Measurements from ENCODE around the gene WASF3. TPM values are rescaled to one million over a fixed set of nuclear protein-coding genes. Genes with fewer than 3 reads are reported as not detected.

The WASF3 gene, protein sequence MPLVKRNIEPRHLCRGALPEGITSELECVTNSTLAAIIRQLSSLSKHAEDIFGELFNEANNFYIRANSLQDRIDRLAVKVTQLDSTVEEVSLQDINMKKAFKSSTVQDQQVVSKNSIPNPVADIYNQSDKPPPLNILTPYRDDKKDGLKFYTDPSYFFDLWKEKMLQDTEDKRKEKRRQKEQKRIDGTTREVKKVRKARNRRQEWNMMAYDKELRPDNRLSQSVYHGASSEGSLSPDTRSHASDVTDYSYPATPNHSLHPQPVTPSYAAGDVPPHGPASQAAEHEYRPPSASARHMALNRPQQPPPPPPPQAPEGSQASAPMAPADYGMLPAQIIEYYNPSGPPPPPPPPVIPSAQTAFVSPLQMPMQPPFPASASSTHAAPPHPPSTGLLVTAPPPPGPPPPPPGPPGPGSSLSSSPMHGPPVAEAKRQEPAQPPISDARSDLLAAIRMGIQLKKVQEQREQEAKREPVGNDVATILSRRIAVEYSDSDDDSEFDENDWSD
- total RNA-seq (2014; rRNA removed; shearing (Covaris generic)) = 5.9 and 6.5 TPM in 2 replicates
- 10.9 and 15.7 TPM in 2 replicates for polyA plus RNA-seq (2015; cell fraction: cytosol; rRNA removed)
- polyA plus RNA-seq (2015; cell fraction: nucleus; rRNA removed) = 10.9 and 12.8 TPM in 2 replicates

DNA sequence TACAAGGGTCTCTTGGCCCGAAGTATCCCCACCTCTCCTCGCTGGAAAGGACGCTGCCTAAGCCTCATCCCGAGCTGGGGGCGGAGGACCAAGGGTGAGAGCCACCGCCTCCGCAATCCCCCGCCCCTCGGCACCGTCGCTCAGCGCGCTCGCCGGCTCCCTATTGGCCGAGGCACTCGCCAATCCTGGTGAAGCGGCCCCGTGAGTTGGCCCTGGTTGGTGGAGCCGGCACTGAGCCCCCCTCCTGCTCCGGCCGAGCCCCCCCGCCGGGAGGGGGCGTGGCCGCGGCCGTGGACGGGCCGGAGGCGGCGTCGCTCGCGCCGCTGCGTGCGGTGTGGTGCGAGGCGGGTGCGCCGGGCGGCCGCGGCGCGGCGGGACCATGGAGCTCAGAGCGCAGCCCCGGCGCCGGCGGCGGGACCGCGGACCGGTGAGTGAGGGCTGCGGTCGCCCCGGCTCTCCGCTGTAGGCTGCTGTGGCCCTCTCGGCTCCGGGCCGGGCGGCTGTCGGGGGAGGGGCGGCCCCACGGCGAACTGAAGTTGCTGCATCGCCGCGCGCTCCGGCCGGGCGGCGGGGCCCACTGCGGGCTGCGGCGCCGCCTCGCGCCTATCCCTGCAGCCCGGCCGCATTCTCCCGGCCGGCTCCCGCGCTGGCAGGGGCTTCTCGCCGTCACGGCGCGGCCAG, at the start of gene WASF3:
Gene WASF3 (plus strand): TSS at position 291 of the 681 bp plus-strand sequence. CDS start 84,588 bp downstream, outside the sequence.
- DNase-seq (ENCODE audit: low read depth) = peak; percentile 94

DNA sequence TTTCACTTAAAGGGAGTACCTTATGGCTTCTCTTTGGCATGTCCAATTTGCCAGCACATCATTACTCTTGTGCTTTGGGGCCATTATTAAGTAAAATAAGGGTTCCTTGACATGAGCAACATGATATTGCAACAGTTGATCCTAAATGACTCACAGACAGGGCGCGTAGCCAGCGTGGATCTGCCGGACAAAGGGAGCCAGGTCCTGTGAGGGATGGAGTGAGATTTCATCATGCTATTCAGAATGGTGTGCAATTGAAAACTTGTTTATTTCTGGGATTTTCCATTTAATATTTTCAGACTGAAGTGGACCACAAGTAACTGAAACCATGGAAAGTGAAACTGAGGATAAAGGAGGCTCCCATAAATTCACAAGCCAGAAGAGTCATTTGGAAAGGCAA, 48.6 kb upstream of the WASF3 start:
- DNase-seq (ENCODE audit: low read depth) = peak; percentile 77

DNA sequence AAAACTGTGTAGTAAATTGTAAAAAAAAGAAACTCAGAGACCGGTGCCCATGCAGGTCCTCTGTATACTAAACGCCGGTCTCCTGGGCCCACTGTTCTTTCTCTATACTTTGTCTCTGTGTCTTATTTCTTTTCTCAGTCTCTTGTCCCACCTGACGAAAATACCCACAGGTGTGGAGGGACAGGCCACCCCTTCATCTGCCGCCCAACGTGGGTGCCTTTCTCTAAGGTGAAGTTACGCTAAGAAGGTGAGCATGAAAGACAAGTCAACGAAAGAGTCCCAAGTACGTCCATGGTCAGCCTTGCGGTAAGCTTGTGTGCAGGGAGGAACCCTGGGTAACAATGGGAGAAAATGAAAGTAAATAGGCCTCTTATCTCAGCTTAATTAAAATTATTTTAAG, 48.0 kb upstream of the WASF3 start:
- no peak for DNase-seq (ENCODE audit: low read depth)

DNA sequence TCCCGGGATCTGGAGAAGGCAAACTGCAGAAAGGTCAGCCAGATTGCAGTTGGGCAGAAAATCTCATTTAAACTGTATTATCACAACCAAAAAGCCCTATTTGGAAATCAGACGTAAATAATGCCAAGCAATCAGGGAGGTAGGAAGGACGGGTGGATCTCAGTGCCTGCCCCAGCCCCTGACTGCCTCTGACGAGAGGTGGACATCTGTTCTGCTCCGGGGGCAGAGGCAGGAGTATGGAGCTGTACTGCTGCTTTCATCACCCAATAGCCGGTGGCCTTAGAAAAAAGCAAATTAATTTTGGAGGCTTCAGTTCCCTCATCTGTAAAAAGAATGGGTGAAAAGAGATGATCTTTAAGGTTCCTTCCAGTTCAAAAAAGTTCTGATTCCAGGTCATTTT, 43.6 kb upstream of the WASF3 start:
- DNase-seq (ENCODE audit: low read depth) = no peak

DNA sequence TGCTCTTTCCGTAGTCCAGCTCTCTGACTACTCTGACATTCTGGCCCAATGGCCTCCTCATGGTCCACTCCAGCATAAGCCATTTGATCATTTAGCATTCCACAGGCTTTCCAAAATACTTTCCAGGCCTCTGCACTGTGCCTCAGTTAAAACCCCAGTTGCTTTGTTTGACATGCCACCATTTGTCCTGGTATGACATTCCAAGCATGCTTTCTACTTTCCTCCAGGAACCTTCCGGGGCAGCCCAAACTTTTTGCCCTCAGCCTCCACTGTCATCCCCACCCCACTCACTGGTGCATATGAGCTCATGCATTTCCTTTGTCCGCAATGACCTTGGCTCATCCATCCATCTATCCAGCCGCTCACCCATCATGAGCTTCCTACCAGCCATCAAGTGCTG, 41.8 kb upstream of the WASF3 start:
- DNase-seq (ENCODE audit: low read depth) = no peak

DNA sequence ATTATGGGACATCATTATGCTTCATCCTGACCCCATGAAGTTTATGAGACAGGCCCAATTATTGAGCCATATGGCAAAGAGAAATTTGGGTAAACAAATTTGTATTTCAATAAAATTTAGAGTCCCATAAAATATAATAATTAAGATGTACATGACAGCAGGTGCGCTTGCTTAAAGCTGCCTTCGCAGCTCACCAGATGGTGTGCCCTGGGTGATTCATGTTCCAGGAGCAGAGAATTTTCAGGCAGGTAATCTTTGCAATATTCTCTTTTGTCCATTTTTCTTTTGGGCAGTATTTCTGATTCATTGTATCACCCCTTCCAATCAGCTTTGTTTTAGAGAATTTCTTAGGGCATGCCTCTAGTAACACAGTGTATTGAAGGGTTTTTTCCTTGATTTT, 39.5 kb upstream of the WASF3 start:
- no peak for DNase-seq (ENCODE audit: low read depth)

DNA sequence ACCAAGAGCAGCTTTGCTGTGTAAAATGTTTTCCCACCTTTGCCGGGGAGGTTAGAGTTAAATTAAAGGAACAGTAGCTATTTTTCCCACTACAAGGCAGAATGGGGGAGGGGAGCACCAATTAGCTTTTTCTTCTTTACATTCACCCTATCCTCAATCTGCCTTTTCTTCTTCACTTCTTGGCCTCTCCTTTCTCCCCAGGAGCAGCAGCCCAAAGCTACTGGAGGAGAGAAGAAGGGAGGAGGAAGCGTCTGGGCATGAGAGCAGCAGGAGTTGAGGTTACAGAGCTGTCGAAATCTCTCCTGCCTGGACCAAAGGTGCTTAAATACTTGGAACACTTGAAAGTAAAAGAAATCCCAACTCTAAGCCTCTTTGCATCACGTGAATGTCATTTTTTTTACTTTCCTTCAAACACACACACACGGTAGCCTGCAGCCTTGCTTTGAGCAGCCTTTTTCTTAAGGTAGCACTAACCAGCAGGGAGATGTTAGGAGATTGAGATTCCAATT, 39.0 kb upstream of the WASF3 start:
- DNase-seq (ENCODE audit: low read depth) = no peak

DNA sequence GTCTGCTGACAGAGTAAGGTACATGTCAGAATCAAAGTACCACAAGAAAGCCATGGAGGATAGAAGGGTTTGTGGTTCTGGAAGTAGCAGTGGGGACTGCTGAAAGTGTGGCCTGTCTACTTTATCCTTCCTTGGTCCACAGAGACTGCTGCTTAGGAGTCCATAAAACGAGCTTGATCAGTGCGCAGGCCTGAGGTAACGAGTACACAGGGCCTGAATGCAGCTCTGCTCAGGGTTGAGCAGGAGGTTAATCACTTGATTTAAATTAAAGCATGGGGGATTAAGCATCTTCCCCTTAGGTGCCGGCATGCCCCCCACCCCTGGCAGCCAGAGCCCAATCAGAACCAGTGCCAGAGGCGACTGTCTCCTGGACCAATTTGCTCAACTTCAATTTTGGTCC, 34.9 kb upstream of the WASF3 start:
- no peak for DNase-seq (ENCODE audit: low read depth)

DNA sequence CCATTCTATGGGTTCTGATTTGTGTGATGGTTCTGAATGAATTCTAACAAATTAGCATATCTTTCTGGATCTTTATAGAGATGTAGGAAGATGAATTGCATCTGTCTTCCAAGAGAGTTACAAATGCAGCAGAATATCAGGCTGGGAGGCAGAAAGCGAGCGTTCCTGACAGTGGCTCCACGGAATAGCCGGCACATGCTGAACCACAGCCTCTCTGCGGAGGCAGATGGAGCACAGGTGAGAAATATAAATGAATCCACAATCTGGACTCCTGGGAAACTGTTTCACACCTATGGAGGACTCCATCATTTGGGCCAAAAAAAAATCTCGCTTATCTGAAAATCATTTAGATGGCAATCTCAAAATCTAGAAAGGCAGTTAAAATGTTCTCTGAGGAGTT, 34.5 kb upstream of the WASF3 start:
- DNase-seq (ENCODE audit: low read depth) = no peak

DNA sequence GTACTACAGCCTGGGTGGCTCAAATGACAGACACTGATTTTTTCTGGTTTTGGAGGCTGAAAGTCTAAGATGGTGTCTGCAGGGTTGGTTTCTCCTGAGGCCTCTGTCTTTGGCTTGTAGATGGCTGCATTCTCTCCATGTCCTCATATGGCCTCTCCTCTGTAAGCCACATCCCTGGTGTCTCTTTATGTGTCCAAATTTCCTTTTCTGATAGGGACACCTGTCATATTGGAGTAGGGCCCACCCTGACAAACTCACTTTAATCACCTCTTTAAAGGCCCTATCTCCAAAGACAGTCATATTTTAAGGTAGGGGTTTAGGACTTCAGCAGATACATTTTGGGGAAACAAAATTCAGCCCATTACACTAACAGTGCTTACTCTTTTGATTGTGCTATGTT, 32.0 kb upstream of the WASF3 start:
- no peak for DNase-seq (ENCODE audit: low read depth)

DNA sequence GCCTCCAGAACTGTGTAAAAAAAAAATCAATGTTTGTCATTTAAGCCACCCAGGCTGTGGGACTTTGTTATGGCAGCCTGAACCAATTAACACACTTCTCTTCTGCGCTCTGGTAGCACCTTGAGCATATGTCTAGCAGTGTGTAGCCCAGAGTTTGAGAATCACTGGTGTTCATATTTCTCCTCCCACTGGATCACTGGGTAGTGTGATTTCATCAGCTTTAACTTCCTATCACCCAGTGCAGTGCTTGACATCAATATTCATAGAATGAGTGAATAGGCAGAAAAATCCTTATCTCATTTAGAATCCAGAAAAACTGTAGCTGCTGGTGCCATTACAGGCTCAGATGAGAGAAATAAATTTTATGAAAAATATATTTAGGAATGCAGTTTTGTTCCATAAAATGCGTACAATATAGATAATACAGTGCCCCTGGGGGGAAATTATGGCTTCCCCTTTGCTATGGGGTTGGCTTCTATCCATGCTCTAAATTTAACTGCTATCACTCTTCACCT, 30.7 kb upstream of the WASF3 start:
- no peak for DNase-seq (ENCODE audit: low read depth)

DNA sequence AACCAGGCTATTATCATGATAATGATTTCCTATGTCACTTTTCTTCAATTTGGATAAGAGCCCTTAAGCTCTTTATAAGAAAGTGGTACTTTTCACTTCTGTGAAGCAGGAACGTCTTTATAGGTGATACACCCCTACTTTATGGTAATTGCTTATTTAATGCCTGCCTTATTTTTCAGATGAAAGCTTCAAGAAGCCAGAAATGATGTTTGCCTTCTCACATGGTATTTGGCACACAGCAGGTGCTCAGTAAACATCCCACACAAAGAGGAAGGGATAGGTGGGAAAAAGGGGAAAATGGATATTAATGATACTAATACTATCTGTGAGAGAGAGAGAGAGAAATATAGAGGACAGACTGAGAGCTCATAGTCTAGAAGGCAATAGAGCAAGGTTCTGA, 29.0 kb upstream of the WASF3 start:
- DNase-seq (ENCODE audit: low read depth) = no peak

DNA sequence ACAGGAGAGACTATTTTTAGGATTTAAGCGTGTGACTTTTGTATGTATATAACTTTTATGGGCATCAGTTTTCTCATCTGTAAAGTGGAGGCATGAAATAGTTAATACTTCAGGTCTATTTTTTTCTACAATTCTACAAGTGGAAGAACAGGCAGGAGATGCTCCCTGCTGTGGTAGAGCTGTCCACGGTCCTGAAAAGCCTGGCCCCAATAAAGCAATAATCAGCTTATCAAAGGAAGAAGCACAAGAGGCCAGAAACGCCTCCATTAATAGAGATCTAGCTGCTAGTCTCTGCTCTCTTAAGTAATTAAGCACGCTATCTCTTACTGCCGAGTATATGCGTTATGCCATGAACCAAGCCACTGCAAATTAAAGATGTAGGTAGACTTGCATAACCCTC, 28.0 kb upstream of the WASF3 start:
- DNase-seq (ENCODE audit: low read depth) = peak; percentile 43

DNA sequence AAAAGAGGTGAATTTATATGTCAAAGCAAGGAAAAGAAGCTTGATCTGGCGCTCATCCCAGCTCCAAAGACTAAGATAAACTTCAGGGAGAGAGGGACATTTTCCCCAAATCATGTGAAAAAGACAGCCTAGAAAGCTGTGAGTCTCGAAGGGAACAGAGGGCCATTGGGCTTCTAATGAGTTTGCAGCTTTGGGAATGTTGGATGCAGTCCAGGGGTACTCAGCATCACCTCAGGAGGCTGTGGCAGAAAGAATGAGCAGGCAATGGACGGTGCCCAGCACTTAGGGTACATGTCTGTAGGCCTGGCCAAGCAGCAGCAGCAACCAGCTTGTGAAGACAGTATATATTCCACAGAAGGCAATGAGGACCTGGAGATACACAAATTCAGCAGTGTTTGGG, 25.7 kb upstream of the WASF3 start:
- DNase-seq (ENCODE audit: low read depth) = no peak

DNA sequence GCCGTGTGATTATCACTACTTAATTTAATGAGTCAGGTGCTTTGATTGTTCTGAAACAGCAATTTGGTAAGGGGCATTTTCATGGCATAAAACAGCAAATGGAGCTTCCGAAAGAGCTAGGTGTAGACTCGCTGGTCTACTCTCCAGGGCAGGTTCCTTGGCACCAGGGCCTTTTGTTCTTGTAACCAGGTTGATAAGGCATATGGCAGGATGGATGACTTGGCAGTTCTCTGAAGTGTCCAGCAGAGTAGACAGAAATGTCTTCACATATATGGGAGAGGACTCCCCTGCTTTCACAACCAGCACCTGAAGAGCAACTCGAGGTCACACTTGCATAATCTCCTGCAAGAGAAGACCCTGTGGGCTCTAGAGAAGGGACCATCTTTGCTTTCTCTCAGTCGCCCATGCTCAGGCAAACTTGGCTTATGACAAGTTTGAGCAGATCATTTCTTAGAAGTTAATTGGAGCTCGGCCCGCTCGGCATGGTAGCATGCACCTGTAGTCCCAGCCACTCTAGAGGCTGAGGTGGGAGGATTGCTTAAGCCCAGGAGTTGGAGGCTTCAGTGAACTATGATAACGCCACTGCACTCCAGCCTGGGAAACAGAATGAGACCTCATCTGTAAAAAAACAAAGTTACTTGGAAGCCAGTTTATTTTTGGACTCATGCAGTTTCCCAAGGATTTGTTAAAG, 23.3 kb upstream of the WASF3 start:
- DNase-seq (ENCODE audit: low read depth) = no peak

DNA sequence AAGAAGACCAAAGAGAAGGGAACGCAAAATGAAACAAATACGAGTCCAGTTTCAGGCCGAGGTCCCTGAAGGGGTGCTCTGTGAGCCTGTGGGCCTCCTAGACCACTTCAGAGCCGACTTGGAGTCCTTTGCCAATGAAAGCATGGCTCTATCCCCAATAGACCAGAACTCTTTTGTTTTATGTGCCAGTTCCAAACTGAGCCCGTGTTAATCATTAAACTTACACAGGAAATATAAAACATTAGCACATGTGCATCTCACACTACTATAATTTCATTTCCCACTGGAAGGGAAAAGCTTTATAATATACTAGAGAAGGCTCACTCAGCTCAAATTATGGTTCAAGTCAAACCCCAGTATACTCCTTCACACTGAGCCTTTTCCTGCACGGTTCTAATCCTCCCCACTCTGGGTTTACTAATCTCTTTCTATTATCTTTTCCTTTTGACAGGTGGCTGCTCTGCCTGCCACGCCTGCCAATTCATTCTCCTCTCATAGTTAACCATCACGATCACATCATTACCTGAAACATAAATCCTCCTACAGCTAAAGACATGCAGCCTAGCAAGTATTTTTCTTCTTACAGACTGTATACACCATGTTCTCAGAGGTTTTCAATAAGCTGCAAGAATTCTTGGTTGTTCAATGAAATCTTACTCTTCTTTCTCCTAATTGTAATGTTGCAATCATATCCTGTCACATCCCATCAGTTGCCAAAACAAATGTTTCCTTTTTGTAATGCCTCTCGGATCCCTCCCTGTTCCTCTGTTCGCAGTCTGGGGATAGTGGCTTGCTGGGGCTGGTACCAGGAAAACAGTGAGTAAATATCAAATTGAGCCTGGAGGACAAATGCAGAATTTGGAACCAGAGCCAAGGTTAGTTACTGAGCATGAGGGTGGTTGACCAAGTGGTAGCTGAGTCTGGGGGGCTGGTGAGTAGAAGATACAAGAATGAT, 18.8 kb upstream of the WASF3 start:
- no peak for DNase-seq (ENCODE audit: low read depth)

DNA sequence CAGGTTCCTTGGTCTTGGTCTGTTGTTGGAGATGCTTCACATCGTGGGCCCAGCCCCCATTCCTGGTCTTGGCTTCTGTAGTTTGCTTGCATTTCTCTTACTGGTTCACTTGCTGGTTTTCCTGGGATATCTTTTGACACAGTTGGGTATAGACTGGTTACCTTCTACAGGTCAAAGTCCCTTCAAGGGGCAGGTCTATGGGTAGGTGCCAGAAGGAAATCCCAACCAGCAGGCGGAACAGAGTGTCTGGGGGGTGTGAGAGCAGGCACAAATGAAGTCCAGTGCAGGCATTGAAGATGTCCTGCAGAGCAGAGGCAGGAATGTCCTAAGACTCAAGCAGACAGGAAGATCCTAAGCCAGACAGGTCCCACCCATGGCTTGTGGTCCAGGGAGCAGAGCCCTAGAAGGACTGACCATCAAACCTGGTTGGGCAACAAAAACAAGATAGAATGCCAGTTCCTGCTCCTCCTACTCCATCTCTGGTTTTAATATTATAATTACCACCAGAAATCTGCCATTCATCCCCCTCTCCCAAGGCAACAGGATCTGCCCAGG, 17.7 kb upstream of the WASF3 start:
- no peak for DNase-seq (ENCODE audit: low read depth)

DNA sequence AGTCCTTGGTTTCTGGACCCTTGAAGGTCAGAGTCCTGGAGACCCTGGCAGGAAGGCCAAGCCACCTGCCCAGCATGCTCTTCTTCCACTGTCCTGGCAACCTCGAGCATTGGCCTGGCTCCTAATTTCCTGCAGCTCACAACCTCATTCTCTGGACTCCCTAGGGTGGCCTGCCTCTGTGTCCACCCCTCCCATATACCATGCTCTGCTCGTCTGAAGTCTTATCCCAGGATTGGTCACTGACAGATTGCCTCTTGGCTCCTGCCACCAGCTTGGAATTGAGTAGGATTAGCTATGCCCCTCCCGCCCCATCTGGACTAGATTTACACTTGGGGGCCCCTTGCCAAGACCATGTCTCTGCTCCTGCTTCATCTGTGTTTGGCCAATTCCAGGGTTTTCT, 17.1 kb upstream of the WASF3 start:
- no peak for DNase-seq (ENCODE audit: low read depth)

DNA sequence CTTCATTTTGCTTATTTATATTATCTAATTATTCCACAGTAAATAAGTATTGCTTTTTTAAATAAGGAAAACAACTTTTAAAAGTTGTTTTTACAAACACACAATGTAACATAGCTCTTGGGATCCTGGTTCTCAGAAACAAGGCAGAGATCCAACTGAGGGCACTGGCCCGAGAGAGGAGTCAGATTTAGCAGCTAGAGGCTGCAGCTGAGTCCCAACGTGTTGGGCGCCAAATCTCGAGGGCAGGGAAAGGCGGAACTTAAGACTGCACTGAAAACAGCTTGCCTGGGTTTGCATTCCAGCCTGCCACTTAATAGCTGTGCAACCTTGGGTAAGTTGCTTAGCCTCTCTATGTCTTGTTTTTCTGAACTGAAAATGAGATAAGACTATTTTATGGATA, 16.4 kb upstream of the WASF3 start:
- no peak for DNase-seq (ENCODE audit: low read depth)

All from HT1080 (cell line).